Posterior cingulate gyrus (tissue), 11 donors: Measurements from ENCODE around the gene BMP6.

ENCODE experiments used
- DNase-seq, 10 donors: peaks; one replicate each; pipeline versions ENCODE4 v3.0.0 to v3.0.0-alpha.2; 2020 to 2021; ENCODE audit warnings: mixed read lengths in 3 of 10
- intact Hi-C: fragments of 100-400 bp; cut with DNase I; formaldehyde crosslinking; loops from one replicate; pipeline ENCODE4 v1.15.1; 2023

The BMP6 gene

GRCh38 chr6:7742223-7742785 lies 16.4 kb downstream of the BMP6 start:
- intact Hi-C loops, result no loop called here
- DNase-seq, result no peak

- intact Hi-C loops, result no loop called here
- DNase-seq, result no peak
These were observed 20.0 kb downstream of the BMP6 start for GRCh38 chr6:7745942-7746341.

GRCh38 chr6:7747016-7747415 lies 21.1 kb downstream of the BMP6 start:
- DNase-seq, result no peak
- intact Hi-C loops, result no loop called here

- no peak for DNase-seq
- intact Hi-C loops, result no loop called here
These were observed 21.5 kb downstream of the BMP6 start for GRCh38 chr6:7747433-7747832.

- intact Hi-C loops, result no loop called here
- no peak for DNase-seq
These were observed 22.1 kb downstream of the BMP6 start for GRCh38 chr6:7747901-7748504.

GRCh38 chr6:7749478-7749877 lies 23.6 kb downstream of the BMP6 start:
- intact Hi-C loops, result no loop called here
- DNase-seq, result no peak

GRCh38 chr6:7750197-7750596 lies 24.3 kb downstream of the BMP6 start:
- no peak for DNase-seq
- intact Hi-C loops, result no loop called here

GRCh38 chr6:7758456-7758855 lies 32.6 kb downstream of the BMP6 start:
- no peak for DNase-seq
- intact Hi-C loops, result no loop called here

GRCh38 chr6:7759320-7759719 lies 33.4 kb downstream of the BMP6 start:
- intact Hi-C loops, result no loop called here
- no peak for DNase-seq

- DNase-seq, result no peak
- intact Hi-C loops, result no loop called here
These were observed 35.2 kb downstream of the BMP6 start for GRCh38 chr6:7761051-7761450.

GRCh38 chr6:7762760-7763159 lies 36.9 kb downstream of the BMP6 start:
- intact Hi-C loops, result no loop called here
- no peak for DNase-seq

- no peak for DNase-seq
- intact Hi-C loops, result no loop called here
These were observed 38.0 kb downstream of the BMP6 start for GRCh38 chr6:7763881-7764280.

GRCh38 chr6:7765575-7766325 lies 39.9 kb downstream of the BMP6 start:
- no peak for DNase-seq
- intact Hi-C loops, result no loop called here

- intact Hi-C loops, result no loop called here
- DNase-seq, result no peak
These were observed 43.8 kb downstream of the BMP6 start for GRCh38 chr6:7769702-7770101.

GRCh38 chr6:7770111-7770510 lies 44.2 kb downstream of the BMP6 start:
- intact Hi-C loops, result no loop called here
- no peak for DNase-seq

- intact Hi-C loops, result no loop called here
These were observed 44.7 kb downstream of the BMP6 start for GRCh38 chr6:7770601-7771000.

GRCh38 chr6:7773322-7773721 lies 47.4 kb downstream of the BMP6 start:
- no peak for DNase-seq
- intact Hi-C loops, result no loop called here

More at GRCh38 chr6:7770601-7771000, 44.7 kb downstream of the BMP6 start:
- DNase-seq, result no peak

- no peak for DNase-seq
- intact Hi-C loops, result no loop called here
These were observed 48.0 kb downstream of the BMP6 start for GRCh38 chr6:7773914-7774313.

GRCh38 chr6:7776509-7776908 lies 50.6 kb downstream of the BMP6 start:
- intact Hi-C loops, result no loop called here
- DNase-seq, result no peak

- DNase-seq, result no peak
- intact Hi-C loops, result no loop called here
These were observed 51.2 kb downstream of the BMP6 start for GRCh38 chr6:7777074-7777473.

GRCh38 chr6:7781240-7781639 lies 55.3 kb downstream of the BMP6 start:
- DNase-seq, result no peak
- intact Hi-C loops, result no loop called here

- intact Hi-C loops, result no loop called here
- DNase-seq, result no peak
These were observed 58.3 kb downstream of the BMP6 start for GRCh38 chr6:7784248-7784647.
